Heart left ventricle (tissue), 16 donors: Measurements from ENCODE around the gene RGP1. TPM values are rescaled to one million over a fixed set of nuclear protein-coding genes. Genes with fewer than 3 reads are reported as not detected.

Experiments used
- ATAC-seq, 4 donors: fragments of 200-7000 bp; cut with Tn5 transposase; one replicate each; pipeline ENCODE4 v1.9.1; 2020 to 2022; ENCODE audit warnings: moderate library complexity in 4 of 4, mild to moderate bottlenecking in 3 of 4, moderate number of reproducible peaks in 1 of 4
- DNase-seq, 5 donors: peaks; one replicate each; pipeline ENCODE4 v3.0.0-alpha.2; 2020
- H3K27ac ChIP-seq, 12 donors: fragments of 200-600 bp; sonication (generic) in 4 of 12; one replicate each; pipeline versions ENCODE4 v1.5.0 to v1.8.0; 2016 to 2022; ENCODE audit warnings: mild to moderate bottlenecking in 2 of 12
- H3K27me3 ChIP-seq, 9 donors: fragments of 200-600 bp; sonication (generic) in 2 of 9; one replicate each; pipeline versions ENCODE4 v1.5.1 to v1.8.0; 2016 to 2022; ENCODE audit warnings: mild to moderate bottlenecking in 3 of 9
- H3K36me3 ChIP-seq, 9 donors: fragments of 200-600 bp; sonication (generic) in 2 of 9; one replicate each; pipeline versions ENCODE4 v1.5.0 to v1.8.0; 2018 to 2022; ENCODE audit warnings: mild to moderate bottlenecking in 2 of 9
- H3K4me1 ChIP-seq, 12 donors: fragments of 200-600 bp; sonication (generic) in 4 of 12; one replicate each; pipeline versions ENCODE4 v1.5.0 to v1.8.0; 2016 to 2022; ENCODE audit warnings: mild to moderate bottlenecking in 3 of 12
- H3K4me3 ChIP-seq, 12 donors: fragments of 200-600 bp; sonication (generic) in 4 of 12; one replicate each; pipeline versions ENCODE4 v1.5.0 to v1.8.0; 2017 to 2022; ENCODE audit warnings: mild to moderate bottlenecking in 9 of 12, moderate library complexity in 4 of 12
- H3K9me3 ChIP-seq, 12 donors: fragments of 200-600 bp; sonication (generic) in 4 of 12; one replicate each; pipeline versions ENCODE4 v1.5.0 to v1.8.0; 2016 to 2022; ENCODE audit warnings: mild to moderate bottlenecking in 1 of 12
- POLR2A ChIP-seq, 2 donors: fragments of 450-650 bp; IDR thresholded peaks; one replicate each; pipeline ENCODE4 v1.6.1; 2017; ENCODE audit warnings: antibody characterized with exemption in 2 of 2, mild to moderate bottlenecking in 2 of 2, moderate library complexity in 2 of 2
- WGBS, 4 donors: extraction: QIAGEN DNeasy Blood & Tissue Kit in 2 of 4; methylation state at CpG; one replicate each; pipeline versions ENCODE4 v1.1.5 to v1.1.7; 2013 to 2018; 5-methylcytosine and 5-hydroxymethylcytosine counted together
- intact Hi-C, 10 donors: fragments of 100-400 bp; cut with DNase I; formaldehyde crosslinking; loops; one replicate each; pipeline versions ENCODE4 v1.11.1 to v1.14.2; 2022
- polyA plus RNA-seq, 2 donors: library from polyadenylated mRNA; stranded (reverse); fragments of 200-250 nt; gene quantifications; one replicate each; pipeline ENCODE4 v1.2.3, GENCODE V29; 2013
- total RNA-seq, 9 donors: library from RNA; depleted of rRNA in 2 of 9; stranded (reverse); fragments of >200 nt in 2 of 9; fragmentation: NEBNext Ultra II Directional in 3 of 9; extraction: Animal tissue kit (Norgen Biotek cat#: 25700) in 3 of 9; gene quantifications; one replicate each; pipeline versions ENCODE4 v1.1.0 to v1.2.4, GENCODE V29; 2016 to 2023
- TF ChIP-seq, protein P1 (sequence below), 12 donors: fragments of 200-600 bp; sonication (generic) in 4 of 12; IDR thresholded peaks; one replicate each; pipeline versions ENCODE4 v1.5.0 to v1.8.0; 2018 to 2022; ENCODE audit warnings: antibody characterized with exemption in 12 of 12, mild to moderate bottlenecking in 5 of 12
- donor health status: ischemic (EF 13 %, LVEDD 7.1; RV severe dilation, severe dysfunction).
- donor health status: healthy with polysubstance abuse.
- donor health status: DM: no; HTN: yes; CAD: no.
- donor health status: DM: no; HTN: no; CAD: no.
- donor health status: ischemic (EF 25% LVEDD 6.9; RV normal size, moderate dysfunction).
- donor health status: ischemic (EF 25% LVEDD 5.7; RV mildly dilated, moderate dysfunction).
- donor health status: healthy.
- donor health status: DM: yes; HTN: yes; CAD: no.
- donor health status: ischemic (EF 35%, LVEDD 5.7; RV mildly dilated, moderate dysfunction).
- donor health status: nonischemic (EF 11% LVEDD 7.7; RV severe dilation, severe dysfunction).
- donor health status: DM: yes; HTN: yes; CAD: no.
- donor health status: PGD.
- donor health status: ischemic (EF 29% LVEDD 5.4; RV normal size, mild dysfunction).
- donor health status: nonischemic (EF 23%, LVEDD 6.1; RV moderate dilation, normal function).

Gene RGP1
- total and polyA plus RNA-seq, 11 donors: 14.7 to 38.8 (median 30.7) TPM

DNA sequence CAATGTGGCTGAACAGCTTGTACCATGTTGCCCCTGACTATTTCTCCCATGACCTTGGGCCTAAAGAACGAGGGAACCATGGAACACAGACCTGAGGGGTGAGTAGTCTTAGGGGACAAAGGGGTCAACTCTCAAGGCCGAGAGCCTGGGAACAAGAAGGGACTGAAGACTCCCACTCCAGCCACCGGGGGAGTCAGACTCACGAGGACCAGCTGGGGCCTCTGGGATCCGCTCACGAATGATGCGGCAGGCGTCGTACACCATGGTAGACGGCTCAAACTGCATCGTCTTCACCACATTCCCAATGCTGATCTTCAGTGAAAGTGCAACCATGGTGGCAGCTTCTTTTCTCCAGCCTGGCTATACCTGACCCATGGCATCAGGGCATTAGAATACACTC lies 23.7 kb upstream of the RGP1 start:
- no peak for TF ChIP-seq POLR2A (IDR thresholded peaks at IDR 0.05)
- TF ChIP-seq, protein P1, sequence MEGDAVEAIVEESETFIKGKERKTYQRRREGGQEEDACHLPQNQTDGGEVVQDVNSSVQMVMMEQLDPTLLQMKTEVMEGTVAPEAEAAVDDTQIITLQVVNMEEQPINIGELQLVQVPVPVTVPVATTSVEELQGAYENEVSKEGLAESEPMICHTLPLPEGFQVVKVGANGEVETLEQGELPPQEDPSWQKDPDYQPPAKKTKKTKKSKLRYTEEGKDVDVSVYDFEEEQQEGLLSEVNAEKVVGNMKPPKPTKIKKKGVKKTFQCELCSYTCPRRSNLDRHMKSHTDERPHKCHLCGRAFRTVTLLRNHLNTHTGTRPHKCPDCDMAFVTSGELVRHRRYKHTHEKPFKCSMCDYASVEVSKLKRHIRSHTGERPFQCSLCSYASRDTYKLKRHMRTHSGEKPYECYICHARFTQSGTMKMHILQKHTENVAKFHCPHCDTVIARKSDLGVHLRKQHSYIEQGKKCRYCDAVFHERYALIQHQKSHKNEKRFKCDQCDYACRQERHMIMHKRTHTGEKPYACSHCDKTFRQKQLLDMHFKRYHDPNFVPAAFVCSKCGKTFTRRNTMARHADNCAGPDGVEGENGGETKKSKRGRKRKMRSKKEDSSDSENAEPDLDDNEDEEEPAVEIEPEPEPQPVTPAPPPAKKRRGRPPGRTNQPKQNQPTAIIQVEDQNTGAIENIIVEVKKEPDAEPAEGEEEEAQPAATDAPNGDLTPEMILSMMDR (IDR thresholded peaks at IDR 0.05): no peak
- intact Hi-C loops: loop anchor here in 9 of 10 donors (5.0 kb wide), 5 partner anchors 33 to 78 kb away; partner anchors contain the start of genes TPM2 (in 2 of the 9) and ARHGEF39 (in 1 of the 9)
- DNase-seq (peak in 1 of 5 donors; percentile 20), ATAC-seq (no peak)
- Histone ChIP-seq H3K9me3 (no peaks in the 10 kb centered on the region), H3K4me3 (no peak overlapping the region), H3K4me1 (peaks cover 6 to 50% (median 42%) of the 10 kb centered on the region in 12 donors), H3K27me3 (no peaks in the 10 kb centered on the region), H3K36me3 (peaks cover 0 to 63% (median 60%) of the 10 kb centered on the region in 9 donors), H3K27ac (peak overlapping the region in 1 of 12 donors; percentile 98)
- WGBS, 4 donors: 90 to 94% (median 92%) methylated on average over 11 of the region's 11 CpGs

DNA sequence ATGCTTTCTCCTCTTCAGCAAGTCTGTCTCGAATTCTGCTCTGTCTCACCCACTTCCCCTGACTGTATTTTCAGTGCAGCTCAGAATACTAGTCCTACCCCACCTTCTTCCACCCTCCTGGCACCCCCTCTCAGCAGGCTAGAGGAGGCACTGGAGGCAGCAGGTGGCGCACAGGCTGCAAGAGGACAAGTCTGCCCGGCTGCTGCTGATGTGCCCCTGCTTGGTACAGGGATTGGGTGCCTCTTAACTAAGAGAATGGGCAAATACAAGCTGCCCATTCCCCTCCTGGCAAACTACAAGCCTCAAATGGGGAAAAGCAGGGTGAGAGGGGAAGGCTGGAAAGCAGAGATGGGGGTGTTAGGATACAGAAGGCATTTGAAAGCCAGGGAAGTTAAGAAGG lies 22.2 kb upstream of the RGP1 start:
- peak overlapping the region in 11 of 12 donors; percentile 68 to 99 (median 98) for H3K27ac ChIP-seq
- DNase-seq (peak in 4 of 5 donors; percentile 51 to 70 (median 62)), ATAC-seq (peak; percentile 43 to 64 (median 50))
- no peaks in the 10 kb centered on the region for H3K27me3 ChIP-seq
- intact Hi-C loops: loop anchor here in 9 of 10 donors (5.0 kb wide), 5 partner anchors 35 to 80 kb away; partner anchors contain the start of genes TPM2 (in 2 of the 9) and ARHGEF39 (in 1 of the 9)
- WGBS, 4 donors: 25 to 41% (median 30%) methylated on average over 3 of the region's 3 CpGs
- no peaks in the 10 kb centered on the region for H3K9me3 ChIP-seq
- peaks cover 7 to 60% (median 50%) of the 10 kb centered on the region in 12 donors for H3K4me1 ChIP-seq
- peak overlapping the region in 5 of 12 donors; percentile 27 to 91 (median 84) for H3K4me3 ChIP-seq
- peaks cover 0 to 47% (median 45%) of the 10 kb centered on the region in 9 donors for H3K36me3 ChIP-seq
- TF ChIP-seq POLR2A (IDR thresholded peaks at IDR 0.05): no peak
- TF ChIP-seq, protein P1 (IDR thresholded peaks at IDR 0.05): peak in 4 of 12 donors; percentile 10 to 48 (median 37)

DNA sequence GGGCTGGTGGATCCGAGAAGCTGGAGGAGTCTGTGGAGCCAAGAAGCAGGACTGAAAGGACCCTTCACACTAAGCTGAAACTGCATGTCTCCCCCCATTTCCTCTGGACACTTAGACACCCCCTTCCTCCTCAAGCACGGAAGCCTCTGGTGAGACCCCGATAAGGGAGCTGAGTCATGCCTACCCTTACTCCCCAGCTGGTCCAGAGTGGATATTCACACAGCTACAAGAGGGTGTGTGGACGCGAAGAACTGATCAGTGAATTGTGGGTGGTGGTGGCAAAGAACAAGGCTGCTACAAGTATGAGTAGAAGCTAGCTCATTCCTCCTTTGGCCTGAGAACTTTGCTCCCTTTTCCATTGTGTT lies 21.4 kb upstream of the RGP1 start:
- no peak for TF ChIP-seq POLR2A (IDR thresholded peaks at IDR 0.05)
- TF ChIP-seq, protein P1 (IDR thresholded peaks at IDR 0.05): no peak
- intact Hi-C loops: loop anchor here (1.0 to 5.0 kb wide), 8 partner anchors 35 to 80 kb away; partner anchors contain the start of genes CCDC107 (in 2 of the 10), RMRP (in 2 of the 10), TPM2 (in 2 of the 10) and ARHGEF39 (in 1 of the 10)
- Histone ChIP-seq H3K4me1 (peaks cover 7 to 60% (median 50%) of the 10 kb centered on the region in 12 donors), H3K27ac (peak overlapping the region; percentile 68 to 99 (median 98)), H3K36me3 (peaks cover 0 to 40% (median 37%) of the 10 kb centered on the region in 9 donors), H3K27me3 (no peaks in the 10 kb centered on the region), H3K4me3 (peak overlapping the region in 11 of 12 donors; percentile 10 to 98 (median 84)), H3K9me3 (no peaks in the 10 kb centered on the region)
- 11 to 33% (median 18%) methylated on average over 5 of the region's 5 CpGs for WGBS, 4 donors
- DNase-seq: peak in 1 of 5 donors; percentile 22
- ATAC-seq: no peak
